Activated T-cell treated with anti-CD3 and anti-CD28 coated beads for 1 hour (primary cell): ENCODE results near the gene LAMTOR2.

Source experiments
- DNase-seq: peaks from one replicate; pipeline ENCODE4 v3.0.0-alpha.2; 2020; ENCODE audit warnings: low read depth

Gene LAMTOR2

GRCh38 chr1:156099282-156099681 lies 44.7 kb downstream of the LAMTOR2 start:
- no peak for DNase-seq

GRCh38 chr1:156100205-156100995 lies 45.8 kb downstream of the LAMTOR2 start:
- no peak for DNase-seq

GRCh38 chr1:156101880-156102279 lies 47.3 kb downstream of the LAMTOR2 start:
- no peak for DNase-seq

DNA sequence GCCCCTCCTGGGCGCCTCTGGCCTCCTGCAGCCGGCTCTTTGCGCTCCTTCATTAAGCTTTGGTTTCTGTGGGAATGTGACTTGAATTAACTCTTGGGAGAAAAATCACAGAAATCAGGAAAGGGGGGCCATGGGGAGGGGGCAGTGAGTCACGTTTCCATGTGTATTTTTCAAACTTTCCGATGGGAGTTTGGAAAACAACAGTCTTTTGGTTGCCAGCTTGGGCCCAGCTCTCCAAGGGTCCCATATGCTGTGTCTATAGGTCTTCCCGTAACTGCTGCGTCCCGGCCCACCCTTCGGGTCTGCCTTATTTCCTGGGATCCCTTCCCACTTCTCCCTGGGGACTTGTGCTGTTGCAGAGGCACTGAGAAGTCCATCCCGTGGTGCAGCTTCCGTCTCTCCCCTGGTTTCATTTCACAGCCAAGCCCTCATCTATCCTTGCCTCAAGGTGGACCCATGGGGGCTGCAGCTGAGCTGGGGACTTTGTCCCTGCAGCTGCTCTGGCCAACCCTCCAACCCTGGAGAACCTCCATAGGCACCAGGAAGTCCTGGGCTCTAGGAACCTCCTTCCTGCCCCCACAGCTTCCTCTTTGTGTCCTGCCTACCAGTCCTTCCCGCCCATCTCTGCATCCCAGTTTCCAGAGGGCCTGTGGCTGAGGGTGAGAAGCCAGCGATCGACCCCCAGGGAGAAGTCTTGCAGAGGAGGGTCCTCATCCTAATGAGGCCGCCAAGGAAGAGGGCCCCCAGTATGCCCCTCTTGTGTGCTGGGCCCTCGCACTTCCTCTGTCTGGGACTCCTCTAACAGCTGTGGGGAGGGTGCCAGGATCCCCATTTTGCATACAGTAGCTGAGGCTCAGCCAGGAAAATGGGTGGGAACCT lies 48.3 kb downstream of the LAMTOR2 start:
- DNase-seq = no peak

GRCh38 chr1:156103521-156103947 lies 49.0 kb downstream of the LAMTOR2 start:
- no peak for DNase-seq

DNA sequence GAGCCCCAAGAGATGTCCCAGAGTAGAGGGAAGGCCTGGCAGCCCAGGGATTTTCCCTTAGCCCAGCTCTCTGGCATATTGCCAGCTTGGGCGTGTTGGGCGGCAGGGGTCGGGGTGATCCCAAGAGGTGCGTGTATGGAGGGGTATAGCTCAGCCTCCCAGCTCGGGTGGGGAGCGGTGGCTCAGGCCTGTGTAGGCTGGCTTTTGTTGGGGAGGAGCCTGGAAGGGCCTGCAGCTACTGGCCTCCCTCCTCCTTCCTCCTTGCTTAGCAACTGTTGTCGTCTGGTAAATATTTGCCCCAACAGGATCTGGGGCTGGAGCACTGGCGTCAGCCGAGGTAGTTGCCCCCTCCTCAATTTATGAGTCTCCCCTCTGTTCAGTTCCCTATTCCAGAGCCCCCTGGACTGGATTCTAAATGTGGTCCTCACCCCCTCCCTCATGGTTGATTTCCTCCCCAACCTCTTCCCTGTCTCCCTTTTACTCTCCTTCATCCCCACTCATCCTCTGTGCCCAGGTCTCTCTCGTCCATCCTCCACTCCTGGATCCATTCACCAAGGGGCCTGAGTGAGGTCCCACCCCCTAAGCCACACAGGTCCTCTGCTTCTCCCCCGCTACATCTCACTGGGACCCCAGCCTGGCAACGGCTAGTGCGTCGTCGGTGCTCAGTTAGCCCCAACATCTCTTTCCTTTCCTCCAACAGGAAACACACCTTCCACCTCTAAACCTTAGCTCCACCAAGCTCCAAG lies 49.7 kb downstream of the LAMTOR2 start:
- DNase-seq = no peak

GRCh38 chr1:156104861-156105832 lies 50.6 kb downstream of the LAMTOR2 start:
- no peak for DNase-seq

GRCh38 chr1:156106624-156107488 lies 52.3 kb downstream of the LAMTOR2 start:
- no peak for DNase-seq

DNA sequence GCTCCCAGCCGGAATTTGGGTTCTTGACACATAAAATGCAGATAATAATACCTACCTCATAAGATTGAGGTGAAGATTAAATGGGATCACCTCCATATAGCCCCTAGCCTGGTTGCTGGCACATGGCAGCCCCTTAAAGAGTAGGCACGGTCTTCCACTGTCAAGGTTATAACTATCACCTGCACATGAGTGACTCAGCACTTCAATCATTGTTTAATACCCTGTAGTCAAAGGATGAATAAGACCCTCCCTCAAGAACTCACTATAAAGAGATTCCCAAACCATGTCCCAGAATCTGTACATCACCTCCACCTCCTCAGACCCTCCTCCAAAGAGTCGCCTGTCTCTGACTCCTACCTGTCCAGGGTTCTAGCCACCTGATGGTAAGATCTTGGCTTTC lies 53.5 kb downstream of the LAMTOR2 start:
- DNase-seq = no peak
